Measurements from ENCODE around the gene PGAM4.

GRCh38 chrX:77949840-77950239 is 19.6 kb downstream of the PGAM4 start:
- TF ChIP-seq POLR2A (IDR thresholded peaks at IDR 0.05): no peak
- TF ChIP-seq CTCF (IDR thresholded peaks at IDR 0.05): no peak
- TF ChIP-seq EP300 (IDR thresholded peaks at IDR 0.05): no peak

Data from upper lobe of left lung (tissue), 4 donors.